C4-2B (cell line): ENCODE results near the gene SIT1.

Source experiments
- H3K27ac ChIP-seq: fragments of 450-650 bp; 2 replicates; pipeline ENCODE4 v1.5.1; 2017
- CTCF ChIP-seq: fragments of 450-650 bp; conservative IDR thresholded peaks from 2 replicates; pipeline ENCODE4 v1.5.1; 2017; ENCODE audit warnings: mild to moderate bottlenecking
- ZFX ChIP-seq: fragments of 450-650 bp; IDR thresholded peaks from 2 replicates; pipeline ENCODE4 v1.6.1; 2017

SIT1 gene

GRCh38 chr9:35687306-35687705, 36.6 kb upstream of the SIT1 start:
- no peak overlapping the region for H3K27ac ChIP-seq
- no peak for TF ChIP-seq CTCF
- TF ChIP-seq ZFX = no peak

GRCh38 chr9:35686222-35687203, 35.8 kb upstream of the SIT1 start:
- H3K27ac ChIP-seq = no peak overlapping the region
- TF ChIP-seq CTCF (no peak), ZFX (no peak)

GRCh38 chr9:35685506-35685905, 34.8 kb upstream of the SIT1 start:
- no peak for TF ChIP-seq CTCF
- no peak for TF ChIP-seq ZFX
- no peak overlapping the region for H3K27ac ChIP-seq

GRCh38 chr9:35684921-35685320, 34.2 kb upstream of the SIT1 start:
- no peak overlapping the region for H3K27ac ChIP-seq
- no peak for TF ChIP-seq CTCF
- TF ChIP-seq ZFX = no peak

- TF ChIP-seq CTCF (no peak), ZFX (no peak)
- H3K27ac ChIP-seq = no peak overlapping the region
Measured at GRCh38 chr9:35683323-35683722, 32.6 kb upstream of the SIT1 start.

GRCh38 chr9:35682520-35683315, 32.0 kb upstream of the SIT1 start:
- no peak overlapping the region for H3K27ac ChIP-seq
- TF ChIP-seq ZFX (no peak), CTCF (no peak)

- no peak overlapping the region for H3K27ac ChIP-seq
- TF ChIP-seq CTCF (no peak), ZFX (no peak)
Measured at GRCh38 chr9:35682051-35682450, 31.3 kb upstream of the SIT1 start.
